ENCODE data around the gene RPGRIP1. TPM values are rescaled to one million over a fixed set of nuclear protein-coding genes. Genes with fewer than 3 reads are reported as not detected.

Gene RPGRIP1
- total and polyA plus RNA-seq, 2 of the 4 experiments (the other 2 are of a cell fraction), result not detected

- no peak overlapping the region for H3K23ac ChIP-seq (ENCODE audit: low read depth, low read length)
- H3K36me3 ChIP-seq (ENCODE audit: control insufficient read depth, insufficient read depth, low read length), result peaks cover 40% of the 10 kb centered on the region
- no peak overlapping the region for H3K14ac ChIP-seq (replicated peaks; ENCODE audit: low read depth, low read length)
- dilution Hi-C loops (cut with HindIII; ENCODE audit: low sequenced_read_pairs, unreplicated experiment), result no loop called here
- peaks cover 5 to 35% of the 10 kb centered on the region in 2 experiments; a peak in 3 of 4 replicates for H3K79me1 ChIP-seq (ENCODE audit: low read depth in 1 of 2, low read length in 2 of 2)
- peaks cover 96% of the 10 kb centered on the region for H4K20me1 ChIP-seq (ENCODE audit: insufficient read depth, low read length)
- DNase-seq (no peak), ATAC-seq (ENCODE audit: low read depth) (no peak)
- no peak overlapping the region for H2AK5ac ChIP-seq (ENCODE audit: low read depth, low read length)
- H3K27ac ChIP-seq (ENCODE audit: insufficient read depth, low read length), result no peak overlapping the region
- H3K56ac ChIP-seq (ENCODE audit: extremely low read depth, insufficient read depth, low read length), result no peak overlapping the region
- no peak overlapping the region for H2BK20ac ChIP-seq (ENCODE audit: low read depth, low read length)
- no peak overlapping the region for H2BK120ac ChIP-seq (ENCODE audit: low read depth, low read length)
- H3K27me3 ChIP-seq (ENCODE audit: control insufficient read depth, insufficient read depth, low read length), result no peaks in the 10 kb centered on the region
- H2BK5ac ChIP-seq (ENCODE audit: low read depth, low read length, poor library complexity, severe bottlenecking), result no peak overlapping the region
- peaks cover 12% of the 10 kb centered on the region for H3K9me1 ChIP-seq (ENCODE audit: insufficient read depth, low read length)
- no peak overlapping the region for H3K4me2 ChIP-seq (ENCODE audit: low read depth, low read length)
- peaks cover 4% of the 10 kb centered on the region for H3K4me1 ChIP-seq (ENCODE audit: control insufficient read depth, insufficient read depth, low read length)
- H4K5ac ChIP-seq (ENCODE audit: low read depth, low read length), result no peak overlapping the region
- ChIA-PET POLR2A (ENCODE audit: unreplicated experiment) (no interaction called here), CTCF (no interaction called here)
- no peak overlapping the region for H3K4me3 ChIP-seq (ENCODE audit: insufficient read depth, low read depth, low read length)
- no peak overlapping the region for H3K9ac ChIP-seq (ENCODE audit: low read depth, low read length)
- no peak overlapping the region for H4K8ac ChIP-seq (ENCODE audit: low read depth in 2 of 2, low read length in 2 of 2)
- H3K18ac ChIP-seq (ENCODE audit: low read depth, low read length), result no peak overlapping the region
- no TSS peak for BruUV-seq (replicated peaks)
- H2AFZ ChIP-seq (replicated peaks; ENCODE audit: low read length, poor library complexity), result no peak overlapping the region
- WGBS, 2 experiments (ENCODE audit: extremely low coverage in 2 of 2, insufficient read length in 1 of 2), result 100% methylated on average over 1 of the region's 5 CpGs; no CpG with 5 or more reads in 1 of the 2 experiments
- H2AK9ac ChIP-seq (replicated peaks; ENCODE audit: low read depth, low read length, poor library complexity), result no peak overlapping the region
- TF ChIP-seq POLR2A (IDR thresholded peaks at IDR 0.05; ENCODE audit: low read depth, low read length), result no peak
- TF ChIP-seq BHLHE40 (IDR thresholded peaks at IDR 0.05; ENCODE audit: low read depth, low read length), result no peak
- no peak for TF ChIP-seq RFX5 (IDR thresholded peaks at IDR 0.05; ENCODE audit: low read depth, low read length)
- TF ChIP-seq FOS (IDR thresholded peaks at IDR 0.05; ENCODE audit: low read depth, low read length), result no peak
- no peak for TF ChIP-seq CEBPB (IDR thresholded peaks at IDR 0.05; ENCODE audit: low read depth, low read length)
- no peak for TF ChIP-seq MAFK (IDR thresholded peaks at IDR 0.05; ENCODE audit: low read depth, low read length)
- no peak for TF ChIP-seq CHD1 (IDR thresholded peaks at IDR 0.05; ENCODE audit: low read depth, low read length)
- TF ChIP-seq RAD21 (IDR thresholded peaks at IDR 0.05; ENCODE audit: low read length), result no peak
- TF ChIP-seq NFE2L2 (IDR thresholded peaks at IDR 0.05; ENCODE audit: low read depth, low read length), result no peak
- TF ChIP-seq MAZ (IDR thresholded peaks at IDR 0.05; ENCODE audit: borderline replicate concordance, low read depth, low read length), result no peak
- no peak for TF ChIP-seq CTCF (conservative IDR thresholded peaks at IDR 0.05; ENCODE audit: low read depth, low read length)
- H3K9me3 ChIP-seq (ENCODE audit: control insufficient read depth, insufficient read depth, low read length), result no peaks in the 10 kb centered on the region
- in situ Hi-C loops (cut with MboI; ENCODE audit: low sequenced_read_pairs), result no loop called here
- H4K91ac ChIP-seq (ENCODE audit: insufficient read depth, low read depth, low read length), result no peak overlapping the region
- H3K4ac ChIP-seq (ENCODE audit: low read depth, low read length), result no peak overlapping the region
- intact Hi-C loops (cut with micrococcal nuclease), result no loop called here
- no peak overlapping the region for H2BK15ac ChIP-seq (ENCODE audit: low read depth, low read length)
Measured at GRCh38 chr14:21251215-21251614, 28.7 kb upstream of the RPGRIP1 start.

Measured in IMR-90 (cell line).